ENCODE data around the gene ACMSD. TPM values are rescaled to one million over a fixed set of nuclear protein-coding genes. Genes with fewer than 3 reads are reported as not detected.

The ACMSD gene
- total RNA-seq, 2 donors from 2014 or later: 0.52 TPM; not detected in 1

DNA sequence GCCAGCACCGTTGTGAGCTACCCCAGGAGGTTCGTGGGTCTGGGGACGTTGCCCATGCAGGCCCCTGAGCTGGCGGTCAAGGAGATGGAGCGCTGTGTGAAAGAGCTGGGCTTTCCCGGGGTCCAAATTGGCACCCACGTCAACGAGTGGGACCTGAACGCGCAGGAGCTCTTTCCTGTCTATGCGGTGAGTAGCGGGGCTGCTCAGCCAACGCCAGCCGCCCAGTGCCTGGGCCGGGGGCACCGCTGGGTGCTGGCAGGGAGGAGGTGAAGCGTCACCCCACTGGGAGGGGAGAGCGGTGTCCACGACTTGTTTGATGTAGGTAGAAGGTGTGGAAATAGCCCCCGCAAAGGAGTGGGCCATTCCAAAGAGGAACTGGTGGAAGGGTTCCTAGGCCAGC, 25.0 kb downstream of the ACMSD start:
- ATAC-seq (no peak), DNase-seq (no peak)
- H3K27me3 ChIP-seq: no peaks in the 10 kb centered on the region
- H3K27ac ChIP-seq: no peak overlapping the region
- no peak overlapping the region for H3K4me3 ChIP-seq
- TF ChIP-seq POLR2A (IDR thresholded peaks at IDR 0.05): no peak
- TF ChIP-seq, protein P1, sequence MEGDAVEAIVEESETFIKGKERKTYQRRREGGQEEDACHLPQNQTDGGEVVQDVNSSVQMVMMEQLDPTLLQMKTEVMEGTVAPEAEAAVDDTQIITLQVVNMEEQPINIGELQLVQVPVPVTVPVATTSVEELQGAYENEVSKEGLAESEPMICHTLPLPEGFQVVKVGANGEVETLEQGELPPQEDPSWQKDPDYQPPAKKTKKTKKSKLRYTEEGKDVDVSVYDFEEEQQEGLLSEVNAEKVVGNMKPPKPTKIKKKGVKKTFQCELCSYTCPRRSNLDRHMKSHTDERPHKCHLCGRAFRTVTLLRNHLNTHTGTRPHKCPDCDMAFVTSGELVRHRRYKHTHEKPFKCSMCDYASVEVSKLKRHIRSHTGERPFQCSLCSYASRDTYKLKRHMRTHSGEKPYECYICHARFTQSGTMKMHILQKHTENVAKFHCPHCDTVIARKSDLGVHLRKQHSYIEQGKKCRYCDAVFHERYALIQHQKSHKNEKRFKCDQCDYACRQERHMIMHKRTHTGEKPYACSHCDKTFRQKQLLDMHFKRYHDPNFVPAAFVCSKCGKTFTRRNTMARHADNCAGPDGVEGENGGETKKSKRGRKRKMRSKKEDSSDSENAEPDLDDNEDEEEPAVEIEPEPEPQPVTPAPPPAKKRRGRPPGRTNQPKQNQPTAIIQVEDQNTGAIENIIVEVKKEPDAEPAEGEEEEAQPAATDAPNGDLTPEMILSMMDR (IDR thresholded peaks at IDR 0.05): no peak
- no peaks in the 10 kb centered on the region for H3K36me3 ChIP-seq (replicated peaks in 1 of 2; ENCODE audit: insufficient read depth in 1 of 2, low read depth in 2 of 2)
- no peaks in the 10 kb centered on the region for H3K4me1 ChIP-seq
- WGBS, 2 donors: 88 to 89% methylated on average over 20 of the region's 20 CpGs
- H3K9me3 ChIP-seq: no peaks in the 10 kb centered on the region
- intact Hi-C loops (cut with DNase I): no loop called here

DNA sequence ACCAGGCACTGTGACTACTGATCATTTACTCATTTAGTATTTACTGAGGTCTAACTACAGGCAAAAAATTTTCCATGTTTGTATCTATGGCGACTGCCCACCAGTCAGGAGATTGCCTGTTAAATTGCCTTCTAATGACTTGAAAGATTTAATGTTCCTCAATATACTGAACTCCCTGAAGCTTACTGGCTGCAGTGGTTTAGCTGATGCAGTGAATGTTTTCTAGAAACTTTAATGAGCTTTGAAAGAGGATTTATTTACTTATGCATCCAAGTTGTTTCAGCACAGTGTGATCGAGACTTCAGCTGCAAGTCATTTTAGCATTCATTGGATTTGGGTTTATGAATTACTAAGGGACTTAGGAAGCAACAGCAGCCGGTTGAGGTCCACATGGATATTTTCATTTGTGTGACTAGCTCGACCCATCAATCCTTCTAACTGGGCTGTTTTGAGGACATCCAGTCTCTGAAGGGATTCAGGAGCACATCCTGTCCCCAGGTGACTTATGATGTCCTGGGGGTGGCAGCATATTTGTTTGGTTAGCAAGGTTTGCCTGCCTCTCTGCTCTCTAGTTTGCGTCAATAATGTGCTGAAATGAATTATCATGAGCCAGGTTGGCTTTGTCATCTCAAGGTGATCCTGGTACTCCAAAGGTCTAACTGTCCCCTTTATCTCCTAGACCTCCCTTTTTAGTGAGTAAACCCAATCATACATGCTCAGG, 26.8 kb downstream of the ACMSD start:
- H3K4me3 ChIP-seq: no peak overlapping the region
- intact Hi-C loops (cut with DNase I): no loop called here
- peak; percentile 50 for ATAC-seq
- H3K36me3 ChIP-seq (replicated peaks in 1 of 2; ENCODE audit: insufficient read depth in 1 of 2, low read depth in 2 of 2): no peaks in the 10 kb centered on the region
- TF ChIP-seq, protein P1 (IDR thresholded peaks at IDR 0.05): no peak
- no peak for TF ChIP-seq POLR2A (IDR thresholded peaks at IDR 0.05)
- H3K27ac ChIP-seq: peak overlapping the region in 1 of 4 donors; percentile 7
- no peaks in the 10 kb centered on the region for H3K4me1 ChIP-seq
- DNase-seq: peak in 2 of 4 donors; percentile 21 to 52
- WGBS, 2 donors: 76 to 80% methylated on average over 5 of the region's 5 CpGs
- no peaks in the 10 kb centered on the region for H3K27me3 ChIP-seq
- no peaks in the 10 kb centered on the region for H3K9me3 ChIP-seq

DNA sequence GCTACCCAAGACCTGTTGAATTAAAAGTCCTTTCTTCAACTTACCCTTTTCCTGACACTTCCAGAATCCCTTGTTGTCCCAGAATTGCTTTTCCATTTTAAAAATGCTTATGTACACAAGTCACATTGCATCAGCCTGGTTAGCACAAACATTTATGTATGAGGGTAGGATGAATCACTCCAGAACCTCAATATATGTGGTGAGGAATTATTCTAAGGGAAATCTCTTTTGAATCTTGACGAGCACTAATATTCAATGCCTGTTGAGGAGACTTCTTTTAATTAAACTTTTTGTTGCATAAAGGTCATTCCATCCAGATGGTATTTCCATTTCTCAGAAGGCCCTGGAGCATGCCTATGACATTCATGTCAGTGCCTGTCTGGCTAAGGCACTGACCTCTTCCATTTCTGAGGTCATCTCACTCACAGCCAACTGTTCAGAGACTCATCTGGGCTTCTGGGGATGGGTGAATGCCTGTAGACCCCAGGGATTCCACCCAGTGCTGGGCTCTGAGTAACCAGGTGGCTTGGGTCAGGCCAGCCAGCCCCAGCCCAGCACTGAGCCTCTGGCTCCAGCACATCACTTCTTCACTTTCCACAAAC, 28.2 kb downstream of the ACMSD start:
- Histone ChIP-seq H3K4me3 (no peak overlapping the region), H3K27me3 (no peaks in the 10 kb centered on the region), H3K4me1 (no peaks in the 10 kb centered on the region), H3K36me3 (replicated peaks in 1 of 2; ENCODE audit: insufficient read depth in 1 of 2, low read depth in 2 of 2) (no peaks in the 10 kb centered on the region), H3K27ac (no peak overlapping the region), H3K9me3 (no peaks in the 10 kb centered on the region)
- intact Hi-C loops (cut with DNase I): no loop called here
- TF ChIP-seq POLR2A (IDR thresholded peaks at IDR 0.05): no peak
- TF ChIP-seq, protein P1 (IDR thresholded peaks at IDR 0.05): no peak
- DNase-seq (no peak), ATAC-seq (no peak)
- WGBS, 2 donors: 84 to 100% methylated on average over 1 of the region's 1 CpG

DNA sequence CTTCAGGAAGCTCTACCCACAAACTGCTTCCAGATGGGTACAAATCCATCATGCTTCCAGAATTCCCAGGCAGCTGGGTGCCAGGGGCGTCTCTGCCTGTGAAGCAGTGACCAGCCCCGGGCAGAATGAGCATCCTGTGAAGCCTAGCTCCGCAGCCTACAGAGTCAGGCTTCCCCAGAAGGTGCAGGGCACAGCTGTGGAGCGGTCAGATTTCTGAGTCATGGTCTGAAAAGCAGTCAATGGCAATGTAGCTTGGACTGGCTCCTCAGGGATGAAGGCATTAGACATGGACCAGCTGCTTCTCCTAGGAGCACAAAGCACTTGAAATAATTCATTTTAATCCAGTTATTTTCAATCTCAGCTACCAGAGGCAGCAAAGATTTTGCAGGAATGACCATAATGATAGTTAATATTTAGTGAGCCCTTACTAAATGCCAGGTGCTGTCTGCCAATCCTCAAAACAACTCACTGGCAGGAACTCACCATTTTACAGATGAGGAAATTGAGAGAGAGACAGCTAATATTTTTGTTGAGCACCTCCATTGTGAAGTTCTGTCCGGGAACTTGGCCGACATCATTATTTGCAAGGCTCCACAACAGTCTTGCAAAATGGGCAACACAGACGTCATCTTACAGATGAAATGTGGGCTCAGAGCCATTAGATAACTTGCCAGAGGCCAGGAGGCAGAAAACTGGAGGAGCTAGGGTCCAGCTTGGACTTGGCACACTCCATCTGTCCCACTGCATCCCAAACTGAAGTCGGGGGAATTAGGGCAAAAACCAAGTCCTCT, 31.7 kb downstream of the ACMSD start:
- intact Hi-C loops (cut with DNase I): no loop called here
- Histone ChIP-seq H3K4me1 (no peaks in the 10 kb centered on the region), H3K27ac (peak overlapping the region in 2 of 4 donors; percentile 10 to 14), H3K4me3 (no peak overlapping the region), H3K27me3 (no peaks in the 10 kb centered on the region), H3K9me3 (no peaks in the 10 kb centered on the region), H3K36me3 (replicated peaks in 1 of 2; ENCODE audit: insufficient read depth in 1 of 2, low read depth in 2 of 2) (no peaks in the 10 kb centered on the region)
- no peak for TF ChIP-seq POLR2A (IDR thresholded peaks at IDR 0.05)
- TF ChIP-seq, protein P1 (IDR thresholded peaks at IDR 0.05): no peak
- ATAC-seq: peak; percentile 35
- WGBS, 2 donors: 57 to 70% methylated on average over 6 to 8 of the region's 8 CpGs
- DNase-seq: peak in 1 of 4 donors; percentile 17
